D721Med (cell line): ENCODE results near the gene MPRIP.

Experiments
- DNase-seq: peaks from one replicate; pipeline ENCODE4 v3.0.0; 2011; ENCODE audit warnings: low spot score; ENCODE audit not compliant: insufficient read length
- FAIRE-seq: peaks from 2 replicates; lab custom pipeline; 2011; peaks lifted over from hg19 to GRCh38; lab: Jason Lieb, UNC
- CTCF ChIP-seq: IDR thresholded peaks from 2 replicates; pipeline ENCODE4 v1.5.1; 2012; ENCODE audit warnings: mild to moderate bottlenecking, control low read depth; ENCODE audit not compliant: insufficient read depth; ENCODE audit errors: missing control alignments

MPRIP gene

GRCh38 chr17:17041018-17041521 lies 1.2 kb upstream of the MPRIP start:
- no peak for FAIRE-seq

DNA sequence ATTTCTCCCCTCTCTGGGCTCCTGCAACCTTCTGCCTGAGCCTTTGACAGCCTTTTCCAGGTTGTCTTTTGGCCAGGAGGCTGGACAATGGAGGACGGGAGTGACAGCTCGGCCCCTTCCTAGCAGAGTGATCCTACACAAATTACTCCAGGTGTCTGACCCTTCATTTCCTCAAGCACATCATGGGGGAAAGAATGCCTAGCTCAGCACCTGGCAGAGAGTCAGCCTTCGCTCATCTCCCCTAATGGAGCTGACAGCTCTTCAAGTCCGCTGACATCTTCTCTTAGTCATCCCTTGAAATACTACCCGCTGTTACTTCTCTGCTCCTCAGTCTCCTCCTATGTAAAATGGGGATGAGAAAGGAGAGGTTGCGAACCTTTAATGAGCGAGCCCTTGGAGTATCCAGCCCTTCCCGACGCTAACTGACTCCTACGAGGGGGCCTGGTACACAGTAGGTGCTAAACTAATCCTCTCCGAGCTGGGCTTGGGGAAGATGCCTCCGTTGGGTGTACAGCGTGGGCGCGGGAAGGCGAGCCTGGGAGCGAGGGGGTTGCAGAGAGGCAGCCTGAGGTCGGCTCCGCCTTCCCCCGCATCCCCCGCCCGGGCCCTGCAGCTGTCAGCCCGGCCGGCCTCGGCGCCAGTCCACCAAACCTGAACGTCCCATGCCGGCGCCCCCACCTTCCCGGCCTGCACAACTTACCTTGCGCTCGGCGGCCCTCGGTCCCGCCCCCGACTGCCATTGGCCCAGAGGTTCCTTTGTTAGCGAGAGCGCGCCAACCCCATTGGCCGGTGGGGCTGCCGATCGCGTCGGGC lies 480 bp upstream of the MPRIP start:
- FAIRE-seq: no peak
- no peak for TF ChIP-seq CTCF
- peak; percentile 86 for DNase-seq

More at GRCh38 chr17:17041018-17041521, 1.2 kb upstream of the MPRIP start:
- no peak for TF ChIP-seq CTCF
- DNase-seq: no peak

DNA sequence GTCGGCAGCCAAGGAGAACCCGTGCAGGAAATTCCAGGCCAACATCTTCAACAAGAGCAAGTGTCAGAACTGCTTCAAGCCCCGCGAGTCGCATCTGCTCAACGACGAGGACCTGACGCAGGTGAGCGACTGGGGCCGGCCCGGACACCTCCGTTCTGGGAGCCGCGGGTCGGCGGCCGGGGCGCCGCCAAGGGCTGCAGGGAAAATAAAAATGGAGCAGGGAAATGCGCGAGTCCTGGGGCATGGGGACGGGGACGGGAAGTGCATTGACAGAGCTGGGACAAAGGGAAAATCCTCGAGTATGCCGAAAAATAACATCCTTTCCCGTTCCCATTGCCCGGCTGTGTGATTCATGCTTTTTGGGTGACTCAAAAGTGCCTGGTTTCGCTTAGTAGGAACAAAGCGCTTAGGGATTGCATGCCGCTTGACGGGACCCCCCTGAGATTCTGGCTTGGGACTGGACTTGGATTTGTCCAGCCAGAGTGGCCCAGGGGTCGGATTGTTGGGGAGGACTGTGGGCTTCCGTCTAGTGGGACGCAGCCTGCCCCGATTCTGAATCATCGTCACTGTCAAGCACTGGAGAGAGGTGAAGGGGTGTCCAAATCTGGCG lies 699 bp downstream of the MPRIP start:
- no peak for TF ChIP-seq CTCF
- DNase-seq (no peak), FAIRE-seq (no peak)

DNA sequence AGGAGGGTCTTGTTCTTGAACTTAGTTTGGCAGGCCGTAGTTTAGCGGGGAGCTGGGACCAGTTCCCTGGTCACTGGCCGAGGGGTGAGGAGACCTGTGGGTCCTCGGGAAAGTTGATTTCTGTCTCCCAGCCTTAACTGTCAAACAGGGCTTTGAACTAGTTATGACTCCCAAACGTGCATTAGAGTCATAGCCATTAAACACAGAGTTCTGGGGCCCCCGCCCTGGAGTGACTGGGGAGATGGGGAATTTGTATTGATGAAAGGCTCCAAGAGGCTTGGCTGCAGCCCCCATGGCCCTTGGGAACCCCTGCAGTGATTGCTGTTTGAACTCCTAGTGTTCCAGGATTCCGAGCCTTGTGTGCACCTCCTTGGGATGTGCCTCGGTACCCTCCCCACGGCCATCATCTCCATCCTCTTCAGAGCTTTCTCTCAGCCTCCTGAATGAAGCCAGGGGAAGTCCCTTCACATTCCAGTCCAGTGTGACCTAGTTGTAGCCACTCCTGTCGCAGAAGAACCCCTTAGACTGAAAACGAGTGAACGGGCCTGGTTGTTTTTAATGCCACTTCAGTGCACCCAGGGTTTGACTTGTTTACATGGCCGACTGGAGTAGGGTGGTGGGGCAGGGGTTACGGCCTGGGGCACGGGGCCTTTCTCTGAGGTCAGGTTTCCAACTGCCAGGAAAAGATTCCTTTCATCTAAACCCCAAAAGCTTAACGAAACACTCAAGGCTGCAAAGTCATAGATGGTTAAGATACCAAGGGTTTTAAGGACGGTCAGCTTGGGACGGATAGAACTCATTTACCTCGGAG lies 1.4 kb downstream of the MPRIP start:
- DNase-seq: no peak
- no peak for TF ChIP-seq CTCF
- no peak for FAIRE-seq

DNA sequence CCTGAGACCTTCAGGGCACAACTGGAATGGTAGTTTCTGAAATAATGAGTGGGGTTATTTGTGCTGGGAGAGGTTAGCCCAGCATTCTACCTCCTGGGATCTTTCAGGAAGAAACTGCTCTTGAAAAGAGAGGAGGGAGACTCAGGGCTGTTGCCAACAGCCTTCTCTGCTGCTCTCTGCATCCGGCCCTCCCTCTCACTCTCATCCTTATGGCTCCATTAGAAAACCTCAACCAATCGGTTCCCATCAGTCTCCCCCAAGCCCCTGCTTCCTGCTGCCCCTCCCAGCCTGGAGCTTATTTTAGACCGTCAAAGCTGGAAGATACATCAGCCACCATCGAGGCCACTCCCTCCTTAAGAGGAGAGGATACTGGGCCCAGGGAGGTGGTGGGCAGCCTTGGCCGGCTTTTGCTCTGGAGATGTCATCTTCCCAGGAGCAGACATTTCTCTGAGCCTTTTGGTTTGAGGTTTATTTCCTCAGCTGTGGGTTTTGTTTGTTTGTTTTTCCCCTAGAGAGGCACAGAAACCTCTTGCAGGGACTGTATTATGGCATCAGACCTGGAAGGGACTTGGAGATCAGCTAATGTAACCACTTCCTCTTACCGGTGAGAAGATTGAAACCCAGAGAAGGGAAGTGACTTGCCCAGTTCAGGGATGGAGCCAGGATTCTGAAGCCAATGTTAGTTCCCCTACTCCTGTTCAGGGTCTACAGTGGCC lies 2.7 kb downstream of the MPRIP start:
- DNase-seq (peak; percentile 55), FAIRE-seq (no peak)
- TF ChIP-seq CTCF: no peak

DNA sequence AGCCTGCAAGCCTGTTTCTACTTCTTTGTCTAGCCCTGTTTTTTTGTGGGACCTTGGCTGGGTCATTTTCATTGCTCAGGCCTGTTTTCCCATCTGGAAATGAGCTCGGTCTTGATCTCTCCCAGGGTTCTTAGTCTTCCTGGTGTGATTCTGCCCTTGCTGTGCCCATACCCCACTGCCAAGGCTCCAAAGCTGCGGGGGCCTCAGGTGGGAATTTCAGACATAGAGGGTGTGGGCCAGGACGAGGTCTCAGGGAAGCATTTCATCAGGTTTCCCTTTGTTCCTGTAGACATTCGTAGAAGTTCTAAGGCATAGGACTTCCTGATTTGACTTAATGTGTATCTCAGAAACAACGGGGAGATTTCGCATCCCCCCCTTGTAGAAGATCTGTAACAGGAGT lies 5.8 kb downstream of the MPRIP start:
- FAIRE-seq (no peak), DNase-seq (no peak)
- TF ChIP-seq CTCF: no peak
